MCF 10A (cell line): ENCODE results near the gene ZNF761. TPM values are rescaled to one million over a fixed set of nuclear protein-coding genes. Genes with fewer than 3 reads are reported as not detected.
"Not testable (repeated sequence)": the region's sequence is repeated elsewhere in the genome, so short reads cannot be mapped to it uniquely, and the experiment has no call there.

Experiments used
- BruUV-seq: library from RNA; stranded (reverse); fragments of 400-500 nt; replicated peaks from 2 replicates; lab custom pipeline; 2021; lab: Mats Ljungman, UMichigan
- CTCF ChIA-PET: fragments of 300-600 bp; sonication (Branson Sonifier 250); formaldehyde crosslinking; extraction: SDS; loops from one replicate; lab custom pipeline; 2021; ENCODE audit warnings: antibody characterized with exemption, inconsistent platforms; lab: Yijun Ruan, JAX
- POLR2A ChIA-PET: fragments of 300-600, 350-650 bp; sonication (Branson Sonifier 250); formaldehyde crosslinking; extraction: SDS; loops from one replicate; lab custom pipeline; 2020; ENCODE audit warnings: antibody characterized with exemption, inconsistent platforms; lab: Yijun Ruan, JAX
- DNase-seq: peaks from one replicate; pipeline ENCODE4 v3.0.0-alpha.2; 2018; ENCODE audit not compliant: unreplicated experiment
- H3K27ac Mint-ChIP-seq: one replicate; pipeline ENCODE4 v1.8.0; 2022; ENCODE audit warnings: mild to moderate bottlenecking, low read depth, mixed read lengths; ENCODE audit not compliant: unreplicated experiment
- H3K27me3 Mint-ChIP-seq: one replicate; pipeline ENCODE4 v1.8.0; 2022; ENCODE audit warnings: mixed read lengths; ENCODE audit not compliant: insufficient read depth, unreplicated experiment
- H3K36me3 Mint-ChIP-seq: one replicate; pipeline ENCODE4 v1.8.0; 2022; ENCODE audit warnings: mild to moderate bottlenecking, moderate library complexity, mixed read lengths; ENCODE audit not compliant: insufficient read depth, unreplicated experiment
- H3K4me1 Mint-ChIP-seq: one replicate; pipeline ENCODE4 v1.8.0; 2022; ENCODE audit warnings: mixed read lengths; ENCODE audit not compliant: insufficient read depth, unreplicated experiment
- H3K4me3 Mint-ChIP-seq: one replicate; pipeline ENCODE4 v1.8.0; 2022; ENCODE audit warnings: mild to moderate bottlenecking, moderate library complexity, mixed read lengths; ENCODE audit not compliant: unreplicated experiment
- H3K9me3 Mint-ChIP-seq: one replicate; pipeline ENCODE4 v1.8.0; 2022; ENCODE audit warnings: mixed read lengths; ENCODE audit not compliant: unreplicated experiment
- intact Hi-C: fragments of 100-400 bp; cut with micrococcal nuclease; formaldehyde crosslinking; loops from 2 replicates; pipeline ENCODE4 v1.14.1; 2022
- total RNA-seq: library from RNA; stranded (reverse); gene quantifications from 2 replicates; pipeline ENCODE4 v1.2.3, GENCODE V29; 2022
- TF ChIP-seq, protein P1 (sequence below): fragments of 200-600 bp; IDR thresholded peaks from one replicate; pipeline ENCODE4 v1.8.0; 2022; ENCODE audit warnings: antibody characterized with exemption, mild to moderate bottlenecking; ENCODE audit not compliant: unreplicated experiment

ZNF761 gene
- total RNA-seq, 1 experiment from 2014 or later: 9.1 TPM

GRCh38 chr19:53423680-53424079 lies 8.1 kb upstream of the ZNF761 start:
- H3K4me3 Mint-ChIP-seq, POLR2A ChIA-PET, intact Hi-C loops, H3K27ac Mint-ChIP-seq, BruUV-seq, H3K27me3 Mint-ChIP-seq, H3K9me3 Mint-ChIP-seq, H3K36me3 Mint-ChIP-seq, DNase-seq, H3K4me1 Mint-ChIP-seq: not testable (repeated sequence)
- CTCF ChIA-PET: interaction anchor here (0.6 kb wide), 2 partner anchors 28 to 984 kb away, joined by 3 read pairs; no protein-coding TSS in a partner anchor

DNA sequence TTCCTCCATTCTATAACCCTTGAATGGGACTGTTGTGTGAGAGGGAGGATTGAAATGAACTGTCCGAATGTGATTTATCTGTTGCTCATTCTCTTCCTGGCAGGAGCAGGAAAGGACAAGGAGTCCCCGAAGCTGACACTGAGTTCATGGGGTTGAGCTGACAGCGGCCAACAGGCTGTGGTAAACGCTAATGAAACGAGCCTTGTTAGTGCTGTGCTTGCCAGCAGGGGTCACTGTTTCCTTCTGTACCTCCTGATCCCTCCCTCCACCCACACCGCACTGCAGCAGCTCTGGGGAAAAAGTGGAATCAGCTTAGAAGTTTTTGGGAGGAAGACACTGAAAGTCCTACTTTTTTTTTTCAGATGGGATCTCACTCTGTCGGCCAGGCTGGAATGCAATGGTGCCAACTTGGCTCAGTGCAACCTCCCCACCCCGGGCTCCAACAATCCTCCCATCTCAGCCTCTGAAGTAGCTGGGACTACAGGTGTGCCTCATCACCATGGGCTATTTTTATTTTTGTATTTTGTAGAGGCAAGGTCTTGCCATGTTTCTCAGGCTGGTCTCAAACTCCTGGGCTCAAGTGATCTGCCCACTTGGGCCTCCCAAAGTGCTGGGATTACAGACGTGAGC lies 6.7 kb upstream of the ZNF761 start:
- intact Hi-C loops: no loop called here
- TF ChIP-seq, protein P1, sequence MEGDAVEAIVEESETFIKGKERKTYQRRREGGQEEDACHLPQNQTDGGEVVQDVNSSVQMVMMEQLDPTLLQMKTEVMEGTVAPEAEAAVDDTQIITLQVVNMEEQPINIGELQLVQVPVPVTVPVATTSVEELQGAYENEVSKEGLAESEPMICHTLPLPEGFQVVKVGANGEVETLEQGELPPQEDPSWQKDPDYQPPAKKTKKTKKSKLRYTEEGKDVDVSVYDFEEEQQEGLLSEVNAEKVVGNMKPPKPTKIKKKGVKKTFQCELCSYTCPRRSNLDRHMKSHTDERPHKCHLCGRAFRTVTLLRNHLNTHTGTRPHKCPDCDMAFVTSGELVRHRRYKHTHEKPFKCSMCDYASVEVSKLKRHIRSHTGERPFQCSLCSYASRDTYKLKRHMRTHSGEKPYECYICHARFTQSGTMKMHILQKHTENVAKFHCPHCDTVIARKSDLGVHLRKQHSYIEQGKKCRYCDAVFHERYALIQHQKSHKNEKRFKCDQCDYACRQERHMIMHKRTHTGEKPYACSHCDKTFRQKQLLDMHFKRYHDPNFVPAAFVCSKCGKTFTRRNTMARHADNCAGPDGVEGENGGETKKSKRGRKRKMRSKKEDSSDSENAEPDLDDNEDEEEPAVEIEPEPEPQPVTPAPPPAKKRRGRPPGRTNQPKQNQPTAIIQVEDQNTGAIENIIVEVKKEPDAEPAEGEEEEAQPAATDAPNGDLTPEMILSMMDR: peak; percentile 24
- Mint-ChIP-seq H3K9me3 (peaks cover 10% of the 10 kb centered on the region), H3K36me3 (no peaks in the 10 kb centered on the region), H3K4me3 (no peak overlapping the region), H3K27ac (no peak overlapping the region), H3K27me3 (no peaks in the 10 kb centered on the region), H3K4me1 (no peaks in the 10 kb centered on the region)
- CTCF ChIA-PET: interaction anchor here (0.5 to 1.3 kb wide), 11 partner anchors 11 to 468 kb away, joined by 3 to 5 read pairs (median 3); no protein-coding TSS in a partner anchor
- POLR2A ChIA-PET: interaction anchor here (0.6 to 0.8 kb wide), 3 partner anchors 30 to 113 kb away, joined by 4 to 5 read pairs (median 4); partner anchors contain the start of gene ZNF765
- DNase-seq: peak; percentile 1
- no TSS peak for BruUV-seq

GRCh38 chr19:53432088-53432661 lies 391 bp downstream of the ZNF761 start:
- Mint-ChIP-seq H3K27ac (peak overlapping the region; percentile 90), H3K27me3 (no peaks in the 10 kb centered on the region), H3K9me3 (peaks cover 8% of the 10 kb centered on the region), H3K36me3 (peaks cover 15% of the 10 kb centered on the region), H3K4me3 (peak overlapping the region; percentile 78), H3K4me1 (peaks cover 10% of the 10 kb centered on the region)
- intact Hi-C loops: no loop called here
- TF ChIP-seq, protein P1: no peak
- BruUV-seq: TSS peak; percentile 58
- CTCF ChIA-PET: no interaction called here
- POLR2A ChIA-PET: interaction anchor here (0.6 to 1.9 kb wide), 11 partner anchors 11 to 1516 kb away, joined by 3 to 7 read pairs (median 4); partner anchors contain the start of genes ZNF525, ZNF765 and ZNF845
- peak; percentile 29 for DNase-seq

GRCh38 chr19:53443809-53444208 lies 12.0 kb downstream of the ZNF761 start:
- Mint-ChIP-seq H3K36me3 (peaks cover 56% of the 10 kb centered on the region), H3K9me3 (peaks cover 28% of the 10 kb centered on the region)
- H3K4me1 Mint-ChIP-seq, H3K27me3 Mint-ChIP-seq, POLR2A ChIA-PET, H3K27ac Mint-ChIP-seq, intact Hi-C loops, BruUV-seq, DNase-seq, H3K4me3 Mint-ChIP-seq: not testable (repeated sequence)
- CTCF ChIA-PET: interaction anchor here (0.6 kb wide), 1 partner anchor 142 kb away, joined by 5 read pairs; no protein-coding TSS in a partner anchor

DNA sequence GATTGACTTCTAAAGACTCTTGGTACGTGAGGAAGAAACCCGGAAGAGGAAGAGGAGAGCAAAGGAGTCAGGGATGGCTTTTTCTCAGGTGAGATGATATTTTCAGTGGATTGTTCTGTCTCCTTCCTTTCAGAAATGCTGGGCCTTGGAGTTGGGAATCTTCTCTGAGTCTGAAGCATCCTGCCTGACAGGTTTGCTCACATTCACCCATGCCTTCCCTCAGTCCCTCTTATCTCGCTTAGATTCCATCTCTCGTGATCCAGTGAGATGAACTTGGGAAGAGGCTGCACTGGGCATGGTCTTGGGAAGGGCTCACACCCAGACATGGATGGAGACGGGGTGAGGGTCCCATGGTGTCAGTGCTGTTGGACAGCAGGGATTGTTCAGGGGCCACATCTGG lies 15.4 kb downstream of the ZNF761 start:
- H3K27me3 Mint-ChIP-seq, BruUV-seq, intact Hi-C loops, DNase-seq, H3K4me1 Mint-ChIP-seq, H3K27ac Mint-ChIP-seq, H3K4me3 Mint-ChIP-seq: not testable (repeated sequence)
- POLR2A ChIA-PET: interaction anchor here (0.7 kb wide), 1 partner anchor 11 kb away, joined by 3 read pairs; no protein-coding TSS in a partner anchor
- Mint-ChIP-seq H3K36me3 (peaks cover 63% of the 10 kb centered on the region), H3K9me3 (peaks cover 28% of the 10 kb centered on the region)
- CTCF ChIA-PET: interaction anchor here (0.6 kb wide), 2 partner anchors 18 to 33 kb away, joined by 3 read pairs; no protein-coding TSS in a partner anchor
